HepG2 (cell line): ENCODE measurements around the gene CACNG7. TPM values are rescaled to one million over a fixed set of nuclear protein-coding genes. Genes with fewer than 3 reads are reported as not detected.

ENCODE experiments used
- CTCF ChIP-seq: sonication (generic); formaldehyde crosslinking; IDR thresholded peaks from 2 replicates; pipeline ENCODE4 v1.5.0; 2020; ENCODE audit warnings: mild to moderate bottlenecking, missing genetic modification reagents, moderate library complexity
- FLYWCH1 ChIP-seq: sonication (generic); formaldehyde crosslinking; IDR thresholded peaks from 2 replicates; pipeline ENCODE4 v1.8.1; 2023; ENCODE audit warnings: mild to moderate bottlenecking, missing genetic modification reagents
- GMEB2 ChIP-seq: IDR thresholded peaks from 2 replicates; pipeline ENCODE4 v1.6.1; 2016; ENCODE audit warnings: missing biosample characterization, missing genetic modification reagents, low read depth
- MEIS2 ChIP-seq: sonication (generic); formaldehyde crosslinking; IDR thresholded peaks from 2 replicates; pipeline ENCODE4 v1.9.0; 2021; ENCODE audit warnings: mild to moderate bottlenecking, missing genetic modification reagents
- RBFOX2 ChIP-seq: fragments of 200-400 bp; formaldehyde crosslinking; IDR thresholded peaks from 2 replicates; pipeline ENCODE4 v1.6.1; 2017; ENCODE audit warnings: low read depth, mild to moderate bottlenecking, low read length
- RXRA ChIP-seq: sonication (generic); formaldehyde crosslinking; IDR thresholded peaks from 2 replicates; pipeline ENCODE4 v1.5.1; 2020; ENCODE audit warnings: missing genetic modification reagents
- SNAPC4 ChIP-seq: sonication (generic); formaldehyde crosslinking; IDR thresholded peaks from 2 replicates; pipeline ENCODE4 v1.4.0; 2020; ENCODE audit warnings: mild to moderate bottlenecking, missing genetic modification reagents
- STAT5B ChIP-seq: sonication (generic); formaldehyde crosslinking; IDR thresholded peaks from 2 replicates; pipeline ENCODE4 v1.4.0; 2020; ENCODE audit warnings: missing genetic modification reagents
- THAP11 ChIP-seq: IDR thresholded peaks from 2 replicates; pipeline ENCODE4 v1.6.1; 2016; ENCODE audit warnings: missing biosample characterization, missing genetic modification reagents
- TIGD3 ChIP-seq: sonication (generic); formaldehyde crosslinking; IDR thresholded peaks from 2 replicates; pipeline ENCODE4 v1.5.1; 2020; ENCODE audit warnings: mild to moderate bottlenecking, missing genetic modification reagents, borderline replicate concordance
- ZNF124 ChIP-seq: sonication (generic); formaldehyde crosslinking; IDR thresholded peaks from 2 replicates; pipeline ENCODE4 v1.4.0; 2020; ENCODE audit warnings: missing genetic modification reagents
- ZNF143 ChIP-seq: sonication (generic); formaldehyde crosslinking; IDR thresholded peaks from 2 replicates; pipeline ENCODE4 v1.4.0; 2020; ENCODE audit warnings: missing genetic modification reagents
- ZNF224 ChIP-seq: sonication (generic); formaldehyde crosslinking; IDR thresholded peaks from 2 replicates; pipeline ENCODE4 v1.5.0; 2020; ENCODE audit warnings: mild to moderate bottlenecking, missing genetic modification reagents
- ZNF333 ChIP-seq: sonication (generic); formaldehyde crosslinking; IDR thresholded peaks from 2 replicates; pipeline ENCODE4 v1.4.0; 2020; ENCODE audit warnings: mild to moderate bottlenecking, missing genetic modification reagents, borderline replicate concordance
- ZNF367 ChIP-seq: sonication (generic); formaldehyde crosslinking; IDR thresholded peaks from 2 replicates; pipeline ENCODE4 v1.4.0; 2020; ENCODE audit warnings: missing genetic modification reagents, borderline replicate concordance
- ZNF431 ChIP-seq: sonication (generic); formaldehyde crosslinking; IDR thresholded peaks from 2 replicates; pipeline ENCODE4 v1.9.0; 2022; ENCODE audit warnings: missing genetic modification reagents, low read depth, mild to moderate bottlenecking, borderline replicate concordance
- ZNF747 ChIP-seq: sonication (generic); formaldehyde crosslinking; IDR thresholded peaks from 2 replicates; pipeline ENCODE4 v1.8.1; 2023; ENCODE audit warnings: missing genetic modification reagents, mild to moderate bottlenecking, borderline replicate concordance
- polyA plus RNA-seq, 8 experiments: library from polyadenylated mRNA; depleted of rRNA in 3 of 8; stranded (reverse) in 7 of 8; unstranded in 1 of 8; fragments of >200 nt; fragmentation: Illumina TruSeq in 4 of 8; extraction: Trizol in 4 of 8; gene quantifications; 2 replicates each; pipeline versions ENCODE4 v1.2.1 to v1.2.3, GENCODE V29; 2011 to 2016; ENCODE audit warnings: low read depth in 4 of 8, missing spikeins in 1 of 8, mixed read lengths in 1 of 8; ENCODE audit not compliant: insufficient read depth in 1 of 8
- total RNA-seq, 5 experiments: library from RNA; depleted of rRNA; stranded (reverse); fragments of >200 nt; fragmentation: Illumina TruSeq; extraction: Trizol; gene quantifications; 2 replicates each; pipeline ENCODE4 v1.2.3, GENCODE V29; 2016; ENCODE audit warnings: low read depth in 1 of 5

CACNG7 gene
- total and polyA plus RNA-seq, 2 of the 13 experiments (the other 11 are each of a cell fraction or from before 2014, with no cell fraction given) = not detected

- no peak for TF ChIP-seq SNAPC4
- TF ChIP-seq ZNF124 (CRISPR knock-in tag) = no peak
- no peak for TF ChIP-seq MEIS2 (CRISPR knock-in tag)
- no peak for TF ChIP-seq ZNF333 (CRISPR knock-in tag)
- TF ChIP-seq ZNF224 = no peak
- no peak for TF ChIP-seq FLYWCH1 (CRISPR knock-in tag)
- TF ChIP-seq ZNF367 = no peak
- TF ChIP-seq ZNF431 (CRISPR knock-in tag) = no peak
- TF ChIP-seq TIGD3 (CRISPR knock-in tag) = no peak
- TF ChIP-seq THAP11 = peak; percentile 96
- TF ChIP-seq ZNF747 (CRISPR knock-in tag) = no peak
- no peak for TF ChIP-seq CTCF (CRISPR knock-in tag)
- peak; percentile 90 for TF ChIP-seq ZNF143
- TF ChIP-seq GMEB2 (CRISPR knock-in tag) = no peak
- no peak for TF ChIP-seq STAT5B (CRISPR knock-in tag)
- no peak for TF ChIP-seq RBFOX2
- TF ChIP-seq RXRA (CRISPR knock-in tag) = no peak
Observed at GRCh38 chr19:53892981-53893325, 16.1 kb upstream of the CACNG7 start (continued).
